NCI-H1417 (cell line): Measurements from ENCODE around the gene SLC25A36.
"Not testable (repeated sequence)": the region's sequence is repeated elsewhere in the genome, so short reads cannot be mapped to it uniquely, and the experiment has no call there.

ENCODE experiments used
- DNase-seq, 3 experiments: peaks; one replicate each; lab custom pipeline; 2025; lab: John Stamatoyannopoulos, UW

The SLC25A36 gene

DNA sequence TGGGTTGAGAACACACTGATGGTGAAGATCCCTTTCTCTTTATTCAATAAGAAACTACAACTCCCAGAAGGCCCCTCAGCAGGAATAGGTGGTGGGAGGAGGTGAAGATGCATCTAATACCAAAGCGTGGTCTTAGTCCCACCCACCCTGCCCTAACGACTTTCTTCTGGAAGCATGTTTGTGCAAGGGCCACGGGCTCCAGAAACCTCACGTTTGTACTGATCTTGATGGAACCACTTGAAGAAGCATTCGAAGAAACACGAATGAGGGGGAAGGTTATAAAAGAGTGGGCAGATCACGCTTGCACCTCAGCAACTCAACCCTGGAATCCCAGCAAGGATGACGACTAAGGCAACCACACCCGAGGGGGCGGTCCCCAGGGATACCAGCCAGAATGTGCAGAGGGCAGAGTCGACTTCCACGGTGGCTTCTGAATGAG, 10.6 kb upstream of the SLC25A36 start:
- no peak for DNase-seq

DNA sequence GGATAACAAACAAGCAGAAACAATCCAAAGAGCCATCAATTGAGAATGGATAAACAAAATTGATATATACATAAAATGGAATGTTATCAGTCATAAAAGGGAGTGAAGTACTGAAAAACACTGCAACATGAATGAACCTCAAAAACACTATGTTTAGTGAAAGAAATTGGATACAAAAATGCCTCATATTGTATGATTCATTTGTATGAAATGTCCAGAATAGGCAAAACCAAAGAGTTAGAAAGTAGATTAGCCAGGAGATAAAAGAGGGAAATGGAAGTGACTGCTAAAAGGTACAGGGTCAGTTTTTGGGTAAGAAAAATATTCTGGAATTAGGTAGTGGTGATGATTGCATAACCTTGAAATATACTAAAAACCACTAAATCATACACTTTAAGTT, 9.8 kb upstream of the SLC25A36 start:
- DNase-seq, result no peak

DNA sequence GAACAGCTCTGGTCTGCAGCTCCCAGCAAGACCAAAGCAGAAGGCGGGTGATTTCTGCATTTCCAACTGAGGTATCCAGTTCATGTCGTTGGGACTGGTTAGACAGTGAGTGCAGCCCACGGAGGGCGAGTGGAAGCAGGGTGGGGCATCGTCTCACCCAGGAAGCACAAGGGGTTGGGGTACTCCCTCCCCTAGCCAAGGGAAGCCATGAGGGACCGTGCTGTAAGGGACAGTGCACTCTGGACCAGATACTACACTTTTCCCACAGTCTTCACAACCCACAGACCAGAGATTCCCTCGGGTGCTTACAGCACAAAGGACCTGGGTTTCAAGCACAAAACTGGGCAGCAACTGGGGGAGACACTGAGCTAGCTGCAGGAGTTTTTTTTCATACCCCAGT, 8.5 kb upstream of the SLC25A36 start:
- DNase-seq, result no peak

DNA sequence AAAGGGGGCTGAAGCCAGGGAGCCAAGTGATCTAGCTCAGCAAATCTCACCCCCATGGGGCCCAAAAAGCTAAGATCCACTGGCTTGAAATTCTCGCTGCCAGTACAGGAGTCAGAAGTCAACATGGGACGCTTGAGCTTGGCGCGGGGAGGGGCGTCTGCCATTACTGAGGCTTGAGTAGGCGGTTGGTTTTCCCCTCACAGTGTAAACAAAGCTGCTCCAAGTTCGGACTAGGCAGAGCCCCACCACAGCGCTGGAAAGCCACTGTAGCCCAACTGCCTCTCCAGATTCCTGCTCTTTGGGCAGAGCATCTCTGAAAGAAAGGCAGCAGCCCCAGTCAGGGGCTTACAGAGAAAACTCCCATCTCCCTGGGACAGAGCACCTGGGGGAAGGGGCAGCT, 8.1 kb upstream of the SLC25A36 start:
- DNase-seq, result no peak

DNA sequence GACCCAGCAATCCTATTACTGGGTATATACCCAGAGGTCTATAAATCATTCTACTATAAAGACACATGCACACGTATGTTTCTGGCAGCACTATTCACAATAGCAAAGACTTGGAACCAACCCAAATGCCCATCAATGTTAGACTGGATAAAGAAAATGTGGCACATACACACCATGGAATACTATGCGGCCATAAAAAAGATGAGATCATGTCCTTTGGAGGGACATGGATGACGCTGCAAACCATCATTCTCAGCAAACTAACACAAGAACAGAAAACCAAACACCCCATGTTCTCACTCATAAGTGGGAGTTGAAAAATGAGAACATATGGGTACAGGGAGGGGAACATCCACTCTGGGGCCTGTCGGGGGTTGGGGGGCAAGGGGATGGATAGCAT, 2.3 kb upstream of the SLC25A36 start:
- DNase-seq, result not testable (repeated sequence)

DNA sequence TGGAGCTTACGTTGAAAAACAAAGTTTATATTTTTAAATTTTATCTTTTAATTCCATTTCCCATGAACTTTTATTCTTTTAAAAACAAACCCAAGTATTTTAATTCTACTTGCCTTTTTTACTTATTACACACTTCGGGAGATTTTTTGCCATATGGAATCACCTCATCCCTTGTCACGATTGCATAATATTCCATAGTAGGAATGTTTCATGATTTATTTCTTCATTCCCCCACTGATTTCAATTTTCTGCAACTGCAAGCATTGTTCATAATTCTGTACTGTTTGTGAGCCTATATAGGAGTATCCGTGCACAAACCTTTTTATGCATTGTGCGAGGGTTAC, 574 bp upstream of the SLC25A36 start:
- no peak for DNase-seq

DNA sequence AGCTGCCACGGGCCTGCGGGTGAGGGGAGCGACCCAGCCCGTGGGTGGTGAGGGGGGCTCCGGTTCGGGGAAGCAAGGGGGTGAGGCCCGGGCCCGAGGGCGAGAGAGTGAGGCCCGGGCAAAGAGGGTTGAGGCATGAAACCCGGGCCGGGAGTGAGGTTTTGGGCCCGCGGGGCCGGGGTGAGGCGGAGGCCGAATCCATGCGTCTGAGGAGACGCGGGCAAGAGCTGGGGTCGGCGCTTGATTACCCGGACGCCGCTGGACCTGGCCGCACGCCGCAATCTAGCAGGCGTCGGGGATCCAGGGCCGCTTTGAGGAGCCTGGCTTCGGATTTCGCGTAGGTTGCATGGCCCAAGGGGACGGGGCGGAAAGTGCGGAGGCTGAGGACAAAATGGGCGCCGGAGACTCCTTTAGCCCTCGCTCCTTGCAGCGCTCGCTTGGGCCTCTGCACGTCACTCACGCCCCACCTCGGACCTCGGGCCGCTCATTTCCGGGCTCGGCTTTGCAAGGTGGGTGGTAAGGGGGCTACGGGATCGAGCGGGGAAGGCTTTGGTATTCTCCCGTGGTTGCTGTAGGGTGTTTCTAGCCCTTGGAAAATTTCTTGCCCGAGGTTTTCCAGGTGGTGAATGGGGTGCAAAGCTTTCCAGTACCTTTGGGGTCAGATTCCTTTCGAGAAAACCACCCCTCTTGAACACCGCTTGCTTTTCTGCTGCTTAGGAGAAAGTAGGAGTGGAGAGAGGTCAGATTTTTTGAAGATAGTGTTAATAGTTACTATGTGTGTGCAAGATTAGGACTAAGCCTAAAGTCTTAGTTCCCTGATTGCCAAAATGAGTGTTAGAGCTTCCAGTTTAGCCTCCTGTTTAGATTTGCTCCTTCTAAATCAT, 827 bp downstream of the SLC25A36 start:
- peak; percentile 44 to 84 (median 77) for DNase-seq

DNA sequence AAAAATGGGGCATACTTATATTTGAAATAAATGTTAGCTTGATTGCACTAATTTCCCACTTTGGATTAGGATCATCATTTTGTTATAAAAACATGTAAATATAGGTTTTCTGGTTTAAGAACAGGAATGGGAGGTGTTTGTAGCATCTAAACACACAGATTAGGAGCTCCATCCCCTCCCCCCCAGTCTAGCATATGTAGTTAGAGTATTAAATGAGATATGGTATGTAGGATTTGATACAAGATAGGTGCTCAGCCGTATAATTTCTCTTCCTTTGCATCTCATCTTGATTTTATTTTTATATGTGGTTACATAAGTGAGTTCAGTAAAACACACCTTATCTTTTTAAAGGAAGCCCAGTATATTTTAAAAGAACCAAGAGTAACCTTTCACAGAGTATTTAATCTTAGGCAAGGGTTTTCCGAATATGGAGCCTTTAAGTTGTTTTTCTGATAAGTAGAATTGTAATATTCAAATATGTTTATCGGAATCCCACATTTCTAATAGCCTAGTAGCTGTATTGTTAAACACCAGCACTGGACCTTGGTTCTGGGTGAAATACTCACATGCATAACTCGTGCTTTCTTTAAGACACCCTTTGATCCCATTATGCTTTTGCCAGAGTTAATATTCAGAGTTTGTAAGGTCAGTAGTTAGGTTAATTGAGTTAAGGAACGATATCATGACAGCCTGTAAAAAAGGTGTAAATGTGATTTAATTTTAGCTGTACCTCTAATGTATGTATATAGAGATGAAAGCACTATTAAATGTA, 2.3 kb downstream of the SLC25A36 start:
- DNase-seq, result no peak

DNA sequence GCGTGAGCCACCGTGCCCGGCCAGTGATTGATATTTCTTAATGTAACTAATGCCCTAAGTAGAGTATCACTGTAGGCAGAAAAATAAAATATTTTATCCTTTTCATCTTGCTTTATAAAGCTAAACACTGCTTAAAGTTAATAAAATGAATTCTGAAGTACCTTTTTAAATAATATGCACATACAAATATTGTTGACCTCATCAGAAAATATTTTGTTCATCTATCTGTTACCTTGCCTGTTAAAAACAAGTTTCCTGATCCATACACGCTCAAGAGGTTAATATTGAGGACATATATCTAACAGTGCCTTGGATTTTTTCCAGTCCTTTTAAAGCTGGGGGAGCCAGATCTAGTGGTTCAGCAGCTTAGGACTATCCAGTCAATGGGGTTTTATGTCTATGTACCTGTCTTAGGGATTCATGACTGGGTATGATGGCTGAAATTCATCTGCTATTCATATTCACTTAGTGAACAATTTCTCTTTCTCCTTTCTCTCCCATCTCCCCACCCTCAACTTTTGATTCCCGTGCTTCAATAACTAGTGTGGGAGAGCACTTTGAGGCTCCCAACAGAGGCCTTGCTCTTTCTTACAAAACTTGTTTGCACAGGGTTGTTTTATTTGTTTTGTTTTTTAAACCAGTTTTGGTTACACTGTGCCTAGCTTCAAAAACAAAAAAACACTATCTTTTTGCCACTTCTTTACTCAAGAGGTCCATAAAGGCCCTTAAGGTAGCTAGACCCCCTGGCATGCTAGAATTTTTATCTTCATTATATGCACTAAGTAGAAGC, 7.0 kb downstream of the SLC25A36 start:
- no peak for DNase-seq

DNA sequence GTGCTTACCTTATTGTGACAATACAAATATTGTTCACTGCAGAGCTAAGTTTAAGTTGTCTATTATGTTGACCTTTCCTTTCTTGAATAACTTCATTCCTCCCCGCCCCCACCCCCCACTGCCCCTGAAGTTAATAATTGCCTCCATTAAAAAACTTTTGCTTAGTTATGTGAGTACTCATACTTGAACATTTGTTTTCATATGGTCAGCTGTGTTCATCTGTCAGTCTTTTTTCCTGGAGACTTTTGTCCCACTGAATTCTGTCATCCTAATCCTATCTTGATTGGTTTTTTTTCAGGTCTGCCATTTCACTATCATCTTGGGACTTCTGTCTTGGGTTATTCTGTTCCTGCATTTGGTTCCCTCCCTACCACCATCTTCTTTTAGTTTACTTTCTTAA, 8.5 kb downstream of the SLC25A36 start:
- DNase-seq, result no peak

DNA sequence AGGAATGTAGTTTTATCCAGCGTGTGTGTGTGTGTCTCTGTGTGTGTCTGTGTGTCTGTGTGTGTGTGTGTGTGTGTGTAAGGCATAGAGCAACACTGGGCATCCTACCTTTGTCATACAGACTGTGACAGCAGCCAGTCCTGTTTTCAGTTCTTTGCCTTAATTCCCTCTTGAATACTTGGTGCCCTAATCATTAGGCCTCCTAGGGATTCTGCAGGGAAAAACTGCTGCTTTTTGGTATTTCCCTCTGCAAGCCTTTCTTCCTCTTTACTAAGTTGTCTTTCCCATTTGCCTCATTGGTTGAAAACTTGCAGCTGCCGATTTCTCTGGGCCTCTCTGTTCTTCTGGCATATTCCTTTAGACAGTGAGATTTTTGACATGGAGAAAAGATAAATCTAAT, 9.2 kb downstream of the SLC25A36 start:
- DNase-seq, result no peak

DNA sequence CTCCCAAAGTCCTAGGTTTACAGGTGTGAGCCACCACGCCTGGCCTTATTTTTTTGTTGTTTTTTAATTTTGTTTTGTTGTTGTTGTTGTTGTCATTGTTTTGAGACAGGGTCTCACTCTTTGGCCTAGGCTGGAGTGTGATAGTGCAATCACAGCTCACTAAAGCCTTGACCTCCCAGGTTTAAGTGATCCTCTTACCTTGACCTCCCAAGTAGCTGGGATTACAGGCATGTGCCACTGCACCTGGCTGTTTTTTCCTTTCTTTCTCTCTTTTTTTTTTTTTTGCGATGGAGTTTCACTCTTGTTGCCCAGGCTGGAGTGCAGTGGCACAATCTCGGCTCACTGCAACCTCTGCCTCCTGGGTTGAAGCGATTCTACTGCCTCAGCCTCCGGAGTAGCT, 10.1 kb downstream of the SLC25A36 start:
- not testable (repeated sequence) for DNase-seq

DNA sequence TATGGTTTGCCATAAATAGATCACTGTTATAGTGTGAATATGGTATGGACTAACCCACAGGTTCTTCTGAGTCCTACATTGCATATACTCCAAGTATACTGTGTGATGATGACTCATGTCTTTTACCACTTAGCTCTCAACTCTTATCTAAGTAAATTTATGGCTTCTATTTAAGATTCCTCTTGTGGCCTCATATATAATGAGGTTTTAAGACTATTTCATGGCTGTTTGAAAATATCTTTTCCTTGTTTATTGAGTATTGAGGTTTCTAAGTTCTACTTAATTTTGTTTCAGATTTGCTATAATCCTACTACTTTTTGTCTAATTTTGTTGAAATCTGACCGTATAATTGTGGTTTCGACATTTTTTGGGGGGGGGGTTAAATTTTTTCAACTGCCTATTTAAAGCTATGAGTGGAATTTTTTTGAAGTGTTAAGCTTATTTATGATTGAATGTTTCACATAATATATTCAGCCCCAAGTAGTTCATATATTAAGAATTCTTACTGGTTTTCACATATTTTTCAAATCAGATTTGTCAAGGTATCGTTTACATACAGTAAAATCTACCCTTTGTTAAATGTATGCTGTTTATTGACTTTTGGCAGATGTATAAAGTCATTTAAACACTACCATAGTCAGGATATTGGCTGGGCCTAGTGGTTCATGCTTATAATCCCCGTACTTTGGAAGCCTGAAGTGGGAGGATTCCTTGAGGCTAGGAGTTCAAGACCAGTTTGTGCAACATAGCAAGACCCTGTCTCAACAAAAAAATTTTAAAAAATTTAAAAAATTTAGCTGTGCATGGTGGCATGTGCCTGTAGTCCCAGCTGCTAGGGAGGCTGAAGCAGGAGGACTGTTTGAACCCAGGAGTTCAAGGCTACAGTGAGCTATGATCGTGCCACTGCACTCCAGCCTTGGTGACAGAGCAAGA, 11.7 kb downstream of the SLC25A36 start:
- no peak for DNase-seq

DNA sequence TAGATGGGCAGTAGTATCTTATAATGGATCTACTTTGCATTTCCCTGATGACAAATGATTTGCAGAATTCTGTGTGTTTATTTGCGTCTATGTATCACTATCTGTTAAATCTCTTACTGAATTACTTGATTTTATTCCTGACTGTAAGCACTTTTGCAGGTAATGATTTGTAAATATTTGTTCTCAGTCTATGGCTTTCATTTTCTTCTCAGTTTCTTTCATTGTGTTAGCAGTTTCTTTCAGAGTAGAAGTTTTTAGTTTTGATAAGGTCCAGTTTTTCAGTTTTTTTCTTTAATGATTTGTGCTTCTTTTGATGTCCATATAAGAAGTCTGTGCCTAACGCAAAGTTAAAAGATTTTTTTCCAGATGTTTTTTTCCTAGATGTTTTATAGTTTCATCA, 12.9 kb downstream of the SLC25A36 start:
- DNase-seq, result peak in 1 of 3 experiments; percentile 14

DNA sequence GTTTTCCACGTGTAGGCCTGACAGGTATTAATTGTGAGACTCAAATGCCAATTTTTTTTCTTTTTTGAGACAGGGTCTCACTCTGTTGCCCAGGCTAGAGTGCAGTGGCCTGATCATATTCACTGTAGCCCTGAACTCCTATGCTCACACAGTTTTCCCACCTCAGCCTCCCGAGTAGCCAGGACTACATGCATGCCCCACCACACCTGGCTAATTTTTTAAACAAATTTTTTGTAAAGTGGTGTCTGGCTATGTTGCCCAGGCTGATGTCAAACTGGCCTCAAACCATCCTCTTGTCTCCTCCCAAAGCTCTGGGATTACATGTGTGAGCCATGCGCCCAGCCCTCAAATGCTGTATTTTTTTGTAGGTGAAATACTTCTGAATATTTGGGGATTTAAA, 14.0 kb downstream of the SLC25A36 start:
- DNase-seq, result no peak

DNA sequence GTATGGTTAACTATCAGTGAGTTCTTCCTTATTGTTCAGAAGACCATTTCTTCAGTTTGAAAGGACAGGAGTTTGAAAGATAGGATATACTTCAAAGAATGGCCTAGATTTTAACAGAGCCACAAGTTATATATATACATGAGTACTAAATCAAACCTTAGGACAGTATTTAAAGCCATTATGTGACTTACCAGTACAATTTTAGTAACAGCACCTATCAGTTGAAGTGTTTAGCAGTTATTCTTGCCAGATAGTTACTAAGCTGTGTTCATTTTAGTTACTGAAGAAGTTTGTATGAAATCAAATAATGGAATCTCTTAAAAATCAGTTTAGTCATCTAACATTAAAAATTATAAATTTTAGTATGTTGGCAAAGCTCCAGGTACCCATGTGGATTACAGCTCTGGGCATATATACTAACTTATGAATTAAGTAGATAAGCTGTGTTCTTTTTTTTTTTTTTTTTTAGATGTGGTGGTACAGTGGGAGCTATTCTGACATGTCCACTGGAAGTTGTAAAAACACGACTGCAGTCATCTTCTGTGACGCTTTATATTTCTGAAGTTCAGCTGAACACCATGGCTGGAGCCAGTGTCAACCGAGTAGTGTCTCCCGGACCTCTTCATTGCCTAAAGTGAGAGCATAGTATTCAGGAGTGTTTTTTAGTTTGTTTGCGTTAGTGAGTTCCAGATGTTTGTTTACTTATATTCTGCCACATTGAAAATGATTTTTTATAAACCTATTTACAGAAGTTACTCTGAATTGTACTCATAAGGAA, 14.6 kb downstream of the SLC25A36 start:
- no peak for DNase-seq

DNA sequence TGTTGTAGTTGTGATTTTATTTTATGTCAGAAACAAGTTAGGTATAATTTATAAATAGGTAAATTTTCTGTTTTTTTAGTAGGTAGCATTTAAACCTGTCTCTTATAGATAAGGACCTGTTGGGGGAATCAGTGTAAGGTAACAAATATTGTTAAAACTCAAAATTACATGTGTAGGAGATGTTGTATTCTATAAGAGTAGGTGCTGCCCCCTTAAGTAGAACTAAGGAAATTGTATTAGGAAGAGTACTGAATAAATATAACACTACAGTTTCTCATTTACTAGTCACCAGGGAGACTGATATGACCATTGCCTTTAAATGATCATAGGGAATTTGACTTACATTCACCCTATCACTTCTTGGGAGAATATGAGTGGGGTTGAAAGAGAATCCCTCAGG, 31.2 kb downstream of the SLC25A36 start:
- peak in 1 of 3 experiments; percentile 34 for DNase-seq

DNA sequence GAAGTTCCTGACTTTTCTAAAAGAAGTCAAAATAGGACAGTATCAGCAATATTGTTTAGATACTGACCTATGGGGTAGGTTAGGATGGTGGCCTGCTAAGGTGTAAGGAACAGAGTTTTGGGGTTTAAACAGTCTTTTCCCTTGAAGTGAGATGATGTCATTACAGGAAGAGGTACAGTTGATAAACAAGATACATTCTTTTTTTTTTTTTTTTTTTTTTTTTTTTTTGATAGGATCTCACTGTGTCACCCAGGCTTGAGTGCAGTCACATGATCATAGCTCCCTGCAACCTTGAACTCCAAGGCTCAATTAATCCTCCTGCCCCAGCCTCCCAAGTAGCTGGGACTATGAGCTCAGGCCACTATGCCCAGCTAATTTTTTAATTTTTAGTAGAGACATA, 33.3 kb downstream of the SLC25A36 start:
- no peak for DNase-seq

DNA sequence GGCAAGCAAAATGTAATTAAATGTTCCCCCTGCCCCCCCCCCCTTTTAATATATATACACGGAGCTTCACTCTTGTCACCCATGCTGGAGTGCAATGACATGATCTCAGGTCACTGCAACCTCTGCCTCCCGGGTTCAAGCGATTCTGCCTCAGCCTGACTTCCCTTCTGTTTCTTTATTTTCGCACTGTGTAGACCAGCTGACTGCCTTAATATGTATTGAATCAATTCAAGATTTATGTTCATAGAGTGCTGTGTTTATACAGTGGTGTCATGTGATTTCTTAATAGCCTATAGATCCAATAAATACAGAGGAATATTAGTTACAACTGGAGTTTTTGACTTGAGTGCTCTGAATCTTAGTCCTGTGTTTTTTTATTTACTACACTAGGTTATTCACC, 39.0 kb downstream of the SLC25A36 start:
- DNase-seq, result peak in 2 of 3 experiments; percentile 12 to 50

DNA sequence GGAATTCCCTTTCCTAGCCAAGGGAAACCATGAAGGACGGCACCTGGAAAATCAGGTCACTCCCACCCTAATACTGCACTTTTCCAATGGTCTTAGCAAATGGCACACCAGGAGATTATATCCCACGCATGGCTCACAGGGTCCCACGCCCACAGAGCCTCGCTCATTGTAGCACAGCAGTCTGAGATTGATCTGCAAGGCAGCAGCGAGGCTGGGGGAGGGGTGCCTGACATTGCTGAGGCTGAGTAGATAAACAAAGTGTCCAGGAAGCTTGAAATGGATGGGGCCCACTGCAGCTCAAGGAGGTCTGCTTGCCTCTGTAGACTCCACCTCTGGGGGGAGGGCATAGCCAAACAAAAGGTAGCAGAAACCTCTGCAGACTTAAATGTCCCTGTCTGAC, 46.2 kb downstream of the SLC25A36 start:
- not testable (repeated sequence) for DNase-seq

DNA sequence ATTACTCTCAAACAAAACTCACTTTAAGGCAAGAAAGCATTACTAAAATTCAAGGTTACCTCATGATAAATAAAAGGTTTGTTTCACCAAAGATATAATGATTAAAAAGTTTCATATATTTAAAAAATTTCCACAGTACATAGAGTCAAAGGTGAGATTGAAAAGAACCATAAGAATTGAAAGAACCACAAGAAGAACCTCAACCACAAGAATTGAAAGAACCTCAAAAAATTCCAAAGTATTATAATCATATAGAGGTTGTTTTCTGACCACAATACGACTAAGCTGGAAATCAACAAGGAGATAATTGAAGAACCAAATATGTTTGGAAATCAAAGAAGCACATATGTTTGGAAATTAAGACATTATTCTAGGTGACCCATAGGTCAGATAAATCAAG, 52.7 kb downstream of the SLC25A36 start:
- DNase-seq, result no peak
